Hindlimb muscle (tissue), 1 donor: Measurements from ENCODE around the gene TNP2. TPM values are rescaled to one million over a fixed set of nuclear protein-coding genes. Genes with fewer than 3 reads are reported as not detected.
A peak's percentile ranks its signal among the peaks of the same experiment; 100 is the strongest.

Source experiments
- DNase-seq: peaks from one replicate; pipeline ENCODE4 v3.0.0-alpha.2; 2013
- polyA plus RNA-seq: library from polyadenylated mRNA; unstranded; fragments of 120-200 nt; gene quantifications from one replicate; pipeline ENCODE4 v1.2.1, GENCODE V29; 2013; ENCODE audit not compliant: insufficient read length

Gene TNP2
- polyA plus RNA-seq, 1 donor, result not detected

DNA sequence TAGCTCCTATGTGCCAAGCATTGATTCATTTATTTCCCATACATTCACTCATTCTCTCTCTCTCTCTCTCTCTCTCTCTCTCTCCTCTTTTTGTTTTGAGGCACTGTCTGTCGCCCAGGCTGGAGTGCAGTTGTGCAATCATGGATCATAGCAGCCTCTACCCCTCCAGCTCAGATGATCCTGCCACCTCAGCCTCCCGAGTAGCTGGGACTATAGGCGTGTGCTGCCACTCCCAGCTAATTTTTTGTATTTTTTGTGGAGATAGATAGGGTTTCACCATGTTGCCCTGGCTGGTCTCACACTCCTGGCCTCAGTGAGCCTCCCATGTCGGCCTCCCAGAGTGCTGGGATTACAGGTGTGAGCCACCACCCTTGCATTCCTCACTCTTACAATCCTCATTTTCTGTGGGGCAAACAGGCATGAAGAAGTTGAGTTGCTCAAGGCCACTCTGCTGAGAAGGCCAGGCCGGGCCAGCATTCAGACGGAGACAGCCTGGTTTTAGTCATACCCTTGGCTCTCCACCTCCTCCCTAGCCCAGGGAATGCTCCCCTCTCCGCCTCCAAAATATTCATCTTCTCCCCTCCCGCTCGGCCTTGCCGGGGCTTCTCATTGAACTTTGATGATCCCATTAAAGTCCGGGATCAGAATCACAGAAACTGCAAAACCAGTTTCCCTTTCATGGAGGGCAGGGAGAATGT is 7.9 kb upstream of the TNP2 start:
- no peak for DNase-seq

- DNase-seq, result no peak
Measured at GRCh38 chr16:11276143-11276895, 7.2 kb upstream of the TNP2 start, which contains the start of gene PRM2. Gene PRM2, minus strand, starts transcription at chr16:11276480. Its CDS starts 110 bp downstream, at chr16:11276370.

DNA sequence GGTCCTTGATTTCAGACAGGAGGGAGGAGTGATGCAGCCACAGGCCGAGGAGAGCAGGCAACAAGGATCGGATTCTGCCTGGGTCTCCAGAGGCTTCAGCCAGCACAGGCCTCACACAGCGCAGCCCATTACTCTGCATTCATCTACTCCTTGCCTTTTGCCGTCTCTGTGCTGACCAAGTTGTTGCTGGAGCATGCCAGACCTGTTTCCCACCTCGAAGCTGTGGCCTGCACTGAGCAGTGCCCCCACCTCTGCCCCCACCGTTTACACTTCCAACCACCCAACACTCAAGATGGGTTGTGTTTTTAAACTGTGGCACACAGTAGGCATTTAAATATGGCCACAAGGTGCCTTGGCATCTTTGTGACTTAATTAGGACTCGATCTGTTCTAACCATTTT is 5.8 kb upstream of the TNP2 start:
- no peak for DNase-seq

DNA sequence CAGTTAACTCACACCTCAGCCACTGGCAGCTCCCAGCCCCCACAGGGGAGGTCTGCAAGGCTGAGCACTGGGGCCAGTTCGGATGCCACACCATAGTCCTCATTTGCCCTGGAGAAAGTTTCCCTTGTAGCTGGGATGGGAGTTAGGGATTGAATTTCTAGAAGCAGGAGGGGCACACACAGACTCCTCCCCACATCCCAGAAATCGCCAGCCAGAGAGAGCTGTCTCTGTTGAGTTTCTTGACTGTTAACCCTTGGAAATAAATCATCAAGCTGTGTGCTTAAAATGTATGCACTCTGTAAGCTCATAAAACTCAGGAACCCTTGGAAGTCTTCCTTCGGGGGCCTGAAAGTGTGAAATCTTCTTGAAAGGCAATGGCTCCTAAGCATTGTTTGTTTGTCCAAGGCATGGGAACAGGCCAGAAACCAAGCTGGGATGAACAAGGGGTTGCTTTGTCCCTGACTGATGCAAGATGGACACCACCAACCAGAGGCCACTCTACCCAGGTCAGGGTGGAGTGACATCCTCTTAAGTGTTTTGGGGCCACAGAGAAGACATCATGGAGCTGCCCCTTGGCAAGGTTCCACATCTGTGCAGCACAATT is 4.7 kb upstream of the TNP2 start:
- DNase-seq, result no peak

- no peak for DNase-seq
Measured at GRCh38 chr16:11272921-11273720, 4.0 kb upstream of the TNP2 start, which contains the start of gene PRM3. Gene PRM3, minus strand, starts transcription at chr16:11273629. Its CDS starts 34 bp downstream, at chr16:11273595.

DNA sequence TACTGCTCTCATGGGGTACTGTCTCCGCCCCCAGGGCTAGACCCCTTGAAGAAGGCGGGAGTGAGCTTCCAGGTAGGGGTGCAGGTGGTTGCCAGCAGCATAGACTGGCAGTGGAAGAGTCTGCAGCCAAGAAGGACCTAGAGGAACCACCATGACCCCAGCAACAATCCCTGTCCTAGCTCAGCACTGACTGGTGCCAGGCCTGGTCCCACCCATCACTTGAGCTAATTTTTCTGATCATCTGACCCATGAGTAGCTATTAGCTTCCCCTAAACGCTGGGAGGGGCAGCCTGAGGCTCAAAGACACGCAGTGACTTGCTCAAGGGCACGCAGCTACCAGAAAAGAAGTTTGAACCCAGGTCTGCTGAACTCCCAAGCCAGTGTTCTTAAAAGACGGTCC is 3.4 kb upstream of the TNP2 start:
- DNase-seq, result no peak

- no peak for DNase-seq
Measured at GRCh38 chr16:11271610-11272009, 2.5 kb upstream of the TNP2 start.

DNA sequence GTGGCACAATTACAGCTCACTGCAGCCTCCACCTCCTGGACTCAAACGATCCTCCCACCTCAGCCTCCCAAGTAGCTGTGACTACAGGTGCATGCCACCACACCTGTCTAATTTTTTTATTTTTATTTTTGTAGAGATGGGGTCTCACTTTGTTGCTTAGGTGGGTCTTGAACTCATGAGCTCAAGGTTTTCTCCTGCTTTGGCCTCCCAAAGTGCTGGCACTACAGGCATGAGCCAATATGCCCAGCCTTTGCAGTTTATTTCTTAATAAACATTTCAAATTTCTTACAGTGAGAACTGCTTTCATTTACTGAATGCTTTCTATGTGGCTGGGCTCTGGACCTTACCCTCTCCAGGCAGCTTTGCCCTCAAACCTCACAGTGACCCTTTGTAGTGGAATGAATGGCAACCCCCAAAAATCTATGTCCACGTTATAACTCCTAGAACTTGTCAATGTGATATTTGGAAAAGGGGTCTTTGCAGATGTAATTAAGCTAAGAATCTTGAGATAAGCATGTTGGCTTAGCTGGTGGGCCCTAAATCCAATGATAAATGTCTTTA is 1.6 kb upstream of the TNP2 start:
- no peak for DNase-seq

GRCh38 chr16:11265124-11265523 is 4.0 kb downstream of the TNP2 start:
- DNase-seq, result no peak

- no peak for DNase-seq
Measured at GRCh38 chr16:11264155-11264832, 4.8 kb downstream of the TNP2 start.

- DNase-seq, result no peak
Measured at GRCh38 chr16:11263737-11264136, 5.4 kb downstream of the TNP2 start.

GRCh38 chr16:11262915-11263314 is 6.2 kb downstream of the TNP2 start:
- no peak for DNase-seq

DNA sequence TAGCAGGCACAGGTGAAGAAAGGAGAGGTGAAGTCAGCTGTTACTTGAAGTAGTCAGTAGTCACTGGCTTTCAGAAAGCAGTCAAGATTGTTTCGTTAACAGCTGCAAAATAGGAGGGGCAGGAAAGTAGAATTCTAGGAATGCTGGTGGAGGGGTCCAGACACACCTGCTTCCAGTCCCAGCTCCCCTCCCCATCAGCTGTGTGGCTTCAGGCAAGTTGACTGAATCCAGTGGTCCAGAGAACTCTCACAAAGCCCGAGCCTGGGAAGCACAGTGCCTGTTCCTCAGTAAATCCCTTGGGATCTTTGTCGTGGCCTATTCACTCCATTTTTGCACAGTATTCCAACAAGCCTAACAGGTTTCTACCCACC is 8.5 kb downstream of the TNP2 start:
- no peak for DNase-seq

DNA sequence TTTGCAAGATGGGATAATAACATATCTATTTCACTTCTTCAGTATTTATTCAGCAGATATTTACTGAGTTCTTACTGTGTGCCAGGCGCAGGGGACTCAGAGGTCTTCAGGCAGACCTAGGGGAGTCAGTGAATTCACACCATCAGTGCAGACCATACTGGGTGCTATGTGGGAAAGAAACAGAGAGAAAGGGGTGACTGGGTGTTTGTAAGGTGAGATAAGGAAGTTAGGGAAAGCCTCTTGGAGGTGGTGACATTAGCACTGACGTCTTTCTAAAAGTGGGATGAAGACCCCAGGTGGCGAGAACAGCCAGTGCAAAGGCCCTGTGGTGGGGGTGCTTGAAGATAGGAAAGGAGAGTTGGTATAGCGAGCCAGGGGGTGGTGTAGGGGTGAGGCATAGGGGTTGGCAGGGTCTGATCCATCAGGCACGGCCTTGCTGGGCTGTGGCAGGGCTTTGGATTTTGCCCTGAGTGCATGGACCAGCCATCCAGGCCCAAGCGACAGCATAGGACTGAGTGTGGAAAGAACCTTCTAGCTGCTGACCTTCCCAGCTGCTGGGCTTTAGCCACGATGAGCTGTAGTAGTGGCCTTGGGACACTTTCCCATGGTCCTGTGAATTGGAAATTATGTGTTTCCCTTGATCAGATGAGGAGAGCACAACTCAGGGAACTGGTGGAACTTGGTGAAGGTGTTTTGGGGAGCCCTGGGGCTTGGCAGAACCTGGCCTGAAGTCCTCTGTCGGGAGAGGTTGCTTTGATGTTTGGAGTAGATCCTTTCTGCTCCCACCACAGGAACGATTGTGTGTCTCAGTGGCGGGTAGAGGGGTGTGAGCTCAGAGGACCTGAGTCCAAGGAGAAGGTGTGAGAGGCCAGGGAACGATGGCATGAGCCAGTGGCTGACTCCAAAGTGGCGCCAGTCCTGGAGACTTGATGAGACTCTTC is 9.2 kb downstream of the TNP2 start:
- no peak for DNase-seq

DNA sequence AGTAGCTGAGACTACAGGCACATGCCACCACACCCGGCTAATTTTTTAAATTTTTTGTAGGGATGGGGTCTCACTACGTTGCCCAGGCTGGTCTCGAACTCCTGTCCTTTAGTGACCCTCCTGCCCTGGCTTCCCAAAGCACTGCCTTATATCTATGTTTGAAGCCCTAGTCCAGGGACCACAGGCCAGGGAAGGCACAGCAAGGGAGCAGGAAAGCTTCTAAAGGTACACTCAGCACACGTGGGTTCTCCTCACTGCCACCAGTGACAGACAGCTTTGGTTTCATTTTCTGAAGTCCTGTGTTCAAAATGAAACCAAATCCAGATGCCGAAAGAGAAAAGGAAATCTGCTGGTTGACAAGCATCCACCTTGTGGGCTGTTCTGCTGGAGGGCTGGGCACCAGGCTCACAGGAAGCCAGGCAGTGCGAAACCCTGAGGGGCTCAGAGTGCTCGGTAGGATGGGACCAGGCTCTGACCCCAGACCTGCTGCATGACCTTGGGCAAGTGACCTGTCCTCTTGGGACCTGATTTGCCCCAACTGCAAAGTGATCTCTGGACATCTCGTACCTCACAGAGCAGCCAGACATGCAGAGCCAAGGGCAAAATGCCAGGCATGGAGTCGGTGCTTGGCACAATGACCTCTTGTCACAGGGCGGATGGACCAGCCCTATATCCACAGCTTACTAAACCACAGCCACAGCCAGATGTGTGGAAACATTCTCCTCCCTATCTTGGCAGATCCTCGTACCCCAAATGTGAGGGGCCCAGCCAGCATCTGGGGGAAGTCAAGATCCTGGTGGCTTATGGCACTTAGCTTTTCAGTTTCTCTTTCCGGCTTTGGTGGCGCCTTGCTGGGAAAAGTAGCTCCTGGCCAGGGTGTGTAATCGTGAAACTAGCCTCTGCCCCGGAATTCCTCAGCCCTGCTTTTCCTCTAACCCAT is 10.3 kb downstream of the TNP2 start:
- DNase-seq, result no peak

GRCh38 chr16:11257131-11257938 is 11.8 kb downstream of the TNP2 start:
- DNase-seq, result peak; percentile 86

DNA sequence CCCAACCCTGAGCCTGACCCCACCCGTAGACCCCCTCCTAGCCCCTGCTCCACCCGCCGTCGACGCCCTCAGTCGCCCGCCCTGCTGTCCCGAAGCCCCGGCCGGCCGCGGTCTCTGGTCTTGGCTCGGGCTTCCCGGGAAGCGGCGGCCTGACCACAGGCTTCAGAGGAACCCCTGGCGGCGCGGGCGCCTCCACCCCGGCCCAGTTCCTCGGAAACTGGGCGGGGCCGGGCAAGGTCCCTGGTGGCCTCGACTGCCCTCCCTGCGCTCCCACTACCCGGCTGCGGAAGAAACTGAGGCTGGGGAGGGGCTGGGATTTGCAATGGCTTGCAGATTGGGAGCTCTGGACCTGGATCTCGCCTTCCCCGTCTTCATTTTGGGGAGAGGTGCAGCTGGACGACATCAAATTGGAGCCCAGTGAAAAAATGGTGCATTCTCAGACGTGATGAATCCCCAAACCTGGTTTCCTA is 12.4 kb downstream of the TNP2 start:
- peak; percentile 60 for DNase-seq
